ENCODE measurements around the gene MPND. TPM values are rescaled to one million over a fixed set of nuclear protein-coding genes. Genes with fewer than 3 reads are reported as not detected.

MPND gene
- total and polyA plus RNA-seq, 2 of the 13 experiments (the other 11 are each of a cell fraction or from before 2014, with no cell fraction given): 10.8 to 15.8 TPM

DNA sequence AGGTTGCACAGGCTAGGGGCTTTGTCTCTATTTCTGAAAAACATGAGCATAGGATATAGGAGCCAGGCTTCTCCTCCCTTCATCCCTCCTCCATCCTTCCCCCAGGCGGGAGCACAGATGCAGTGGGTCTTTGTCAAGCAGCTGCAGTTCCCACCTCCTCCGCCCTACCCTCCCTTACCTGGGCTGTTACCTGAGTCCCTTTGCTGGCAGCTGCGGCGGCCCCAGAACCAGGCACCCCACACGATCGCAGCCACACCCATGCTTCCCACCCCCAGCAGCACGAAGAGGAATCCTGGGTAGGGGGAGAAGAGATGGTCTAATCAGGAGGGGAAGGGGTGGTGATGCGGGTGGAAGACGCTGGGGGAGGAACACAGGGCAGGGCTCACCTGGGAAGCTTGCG lies 49.0 kb upstream of the MPND start:
- POLR2A ChIA-PET: interaction anchor here (1.0 kb wide), 1 partner anchor 49 kb away, joined by 3 read pairs; the partner anchor contains the start of gene MPND

More for the DNA sequence above, 49.0 kb upstream of the MPND start:
- DNase-seq (ENCODE audit: low spot score) (no peak), FAIRE-seq (no peak), ATAC-seq (no peak)
- no peaks in the 10 kb centered on the region for H3K9me3 ChIP-seq (ENCODE audit: low read length)
- no peaks in the 10 kb centered on the region for H3K79me2 ChIP-seq (ENCODE audit: insufficient read depth, low read length)
- no peak overlapping the region for H3K9ac ChIP-seq (ENCODE audit: insufficient read depth, low read depth, low read length)
- no peak overlapping the region for H2AFZ ChIP-seq (ENCODE audit: low read length)
- peaks cover 13% of the 10 kb centered on the region; the same call in 1 of the 2 replicates for H3K4me1 ChIP-seq (ENCODE audit: insufficient read depth, low read length)
- H4K20me1 ChIP-seq (ENCODE audit: insufficient read depth, low read length): no peaks in the 10 kb centered on the region
- intact Hi-C loops (cut with micrococcal nuclease; ENCODE audit: unreplicated experiment): no loop called here
- CTCF ChIA-PET (ENCODE audit: low intra/inter-chr PET ratio, low total read pairs): no interaction called here
- BruUV-seq (replicated peaks): no TSS peak
- no peak overlapping the region for H3K4me2 ChIP-seq (ENCODE audit: low read depth, low read length)
- in situ Hi-C loops (cut with HindIII; ENCODE audit: extremely low pct_ligation_motif_present, low pct_unique_long_range_greater_than_20kb): no loop called here
- no peak overlapping the region for H3K27ac ChIP-seq (ENCODE audit: extremely low read length, insufficient read depth, low read length)
- no peaks in the 10 kb centered on the region for H3K36me3 ChIP-seq (replicated peaks in 1 of 2; ENCODE audit: control insufficient read depth in 1 of 2, insufficient read depth in 2 of 2, low read length in 2 of 2)
- no peak overlapping the region for H3K4me3 ChIP-seq (replicated peaks in 1 of 3; ENCODE audit: insufficient read depth in 1 of 3, low read depth in 2 of 3, low read length in 3 of 3)
- TF ChIP-seq, protein P1, sequence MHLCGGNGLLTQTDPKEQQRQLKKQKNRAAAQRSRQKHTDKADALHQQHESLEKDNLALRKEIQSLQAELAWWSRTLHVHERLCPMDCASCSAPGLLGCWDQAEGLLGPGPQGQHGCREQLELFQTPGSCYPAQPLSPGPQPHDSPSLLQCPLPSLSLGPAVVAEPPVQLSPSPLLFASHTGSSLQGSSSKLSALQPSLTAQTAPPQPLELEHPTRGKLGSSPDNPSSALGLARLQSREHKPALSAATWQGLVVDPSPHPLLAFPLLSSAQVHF (CRISPR knock-in tag; IDR thresholded peaks at IDR 0.05): no peak
- no peak for TF ChIP-seq SKI (IDR thresholded peaks at IDR 0.05; ENCODE audit: partially characterized antibody)
- TF ChIP-seq HOXA3 (CRISPR knock-in tag; IDR thresholded peaks at IDR 0.05): no peak
- TF ChIP-seq, protein P2, sequence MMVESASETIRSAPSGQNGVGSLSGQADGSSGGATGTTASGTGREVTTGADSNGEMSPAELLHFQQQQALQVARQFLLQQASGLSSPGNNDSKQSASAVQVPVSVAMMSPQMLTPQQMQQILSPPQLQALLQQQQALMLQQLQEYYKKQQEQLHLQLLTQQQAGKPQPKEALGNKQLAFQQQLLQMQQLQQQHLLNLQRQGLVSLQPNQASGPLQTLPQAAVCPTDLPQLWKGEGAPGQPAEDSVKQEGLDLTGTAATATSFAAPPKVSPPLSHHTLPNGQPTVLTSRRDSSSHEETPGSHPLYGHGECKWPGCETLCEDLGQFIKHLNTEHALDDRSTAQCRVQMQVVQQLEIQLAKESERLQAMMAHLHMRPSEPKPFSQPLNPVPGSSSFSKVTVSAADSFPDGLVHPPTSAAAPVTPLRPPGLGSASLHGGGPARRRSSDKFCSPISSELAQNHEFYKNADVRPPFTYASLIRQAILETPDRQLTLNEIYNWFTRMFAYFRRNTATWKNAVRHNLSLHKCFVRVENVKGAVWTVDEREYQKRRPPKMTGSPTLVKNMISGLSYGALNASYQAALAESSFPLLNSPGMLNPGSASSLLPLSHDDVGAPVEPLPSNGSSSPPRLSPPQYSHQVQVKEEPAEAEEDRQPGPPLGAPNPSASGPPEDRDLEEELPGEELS (CRISPR knock-in tag; IDR thresholded peaks at IDR 0.05): no peak
- no peak for TF ChIP-seq JDP2 (CRISPR knock-in tag; IDR thresholded peaks at IDR 0.05; ENCODE audit: borderline replicate concordance)
- TF ChIP-seq ZNF720 (CRISPR knock-in tag; IDR thresholded peaks at IDR 0.05): no peak
- TF ChIP-seq ARNT2 (CRISPR knock-in tag; IDR thresholded peaks at IDR 0.05; ENCODE audit: low read depth): no peak
- TF ChIP-seq NFIB (CRISPR knock-in tag; IDR thresholded peaks at IDR 0.05; ENCODE audit: borderline replicate concordance): no peak
- no peak for TF ChIP-seq KAT8 (CRISPR knock-in tag; IDR thresholded peaks at IDR 0.05)
- no peak for TF ChIP-seq SRSF1 (optimal IDR thresholded peaks at IDR 0.05; ENCODE audit: low read depth, low read length)
- no peak for TF ChIP-seq ZNF362 (CRISPR knock-in tag; IDR thresholded peaks at IDR 0.05; ENCODE audit: borderline replicate concordance)
- TF ChIP-seq PLSCR1 (CRISPR knock-in tag; IDR thresholded peaks at IDR 0.05; ENCODE audit: borderline replicate concordance): no peak
- TF ChIP-seq GFI1 (CRISPR knock-in tag; IDR thresholded peaks at IDR 0.05; ENCODE audit: borderline replicate concordance): no peak
- TF ChIP-seq SP4 (CRISPR knock-in tag; IDR thresholded peaks at IDR 0.05): no peak
- TF ChIP-seq IKZF1 (IDR thresholded peaks at IDR 0.05): no peak
- H3K27me3 ChIP-seq (ENCODE audit: control insufficient read depth in 1 of 2, insufficient read depth in 2 of 2, low read length in 2 of 2): peaks cover 0 to 2% of the 10 kb centered on the region in 2 experiments; a peak in 2 of 5 replicates
- WGBS (ENCODE audit: low lambda C conversion rate): 26% methylated on average over 6 of the region's 10 CpGs

All from HepG2 (cell line).